MCF 10A (cell line): Measurements from ENCODE around the gene KIF6. TPM values are rescaled to one million over a fixed set of nuclear protein-coding genes. Genes with fewer than 3 reads are reported as not detected.

Experiments
- BruUV-seq: library from RNA; stranded (reverse); fragments of 400-500 nt; replicated peaks from 2 replicates; lab custom pipeline; 2021; lab: Mats Ljungman, UMichigan
- CTCF ChIA-PET: fragments of 300-600 bp; sonication (Branson Sonifier 250); formaldehyde crosslinking; extraction: SDS; loops from one replicate; lab custom pipeline; 2021; ENCODE audit warnings: antibody characterized with exemption, inconsistent platforms; lab: Yijun Ruan, JAX
- POLR2A ChIA-PET: fragments of 300-600, 350-650 bp; sonication (Branson Sonifier 250); formaldehyde crosslinking; extraction: SDS; loops from one replicate; lab custom pipeline; 2020; ENCODE audit warnings: antibody characterized with exemption, inconsistent platforms; lab: Yijun Ruan, JAX
- DNase-seq: peaks from one replicate; pipeline ENCODE4 v3.0.0-alpha.2; 2018; ENCODE audit not compliant: unreplicated experiment
- H3K27ac Mint-ChIP-seq: one replicate; pipeline ENCODE4 v1.8.0; 2022; ENCODE audit warnings: mild to moderate bottlenecking, low read depth, mixed read lengths; ENCODE audit not compliant: unreplicated experiment
- H3K27me3 Mint-ChIP-seq: one replicate; pipeline ENCODE4 v1.8.0; 2022; ENCODE audit warnings: mixed read lengths; ENCODE audit not compliant: insufficient read depth, unreplicated experiment
- H3K36me3 Mint-ChIP-seq: one replicate; pipeline ENCODE4 v1.8.0; 2022; ENCODE audit warnings: mild to moderate bottlenecking, moderate library complexity, mixed read lengths; ENCODE audit not compliant: insufficient read depth, unreplicated experiment
- H3K4me1 Mint-ChIP-seq: one replicate; pipeline ENCODE4 v1.8.0; 2022; ENCODE audit warnings: mixed read lengths; ENCODE audit not compliant: insufficient read depth, unreplicated experiment
- H3K4me3 Mint-ChIP-seq: one replicate; pipeline ENCODE4 v1.8.0; 2022; ENCODE audit warnings: mild to moderate bottlenecking, moderate library complexity, mixed read lengths; ENCODE audit not compliant: unreplicated experiment
- H3K9me3 Mint-ChIP-seq: one replicate; pipeline ENCODE4 v1.8.0; 2022; ENCODE audit warnings: mixed read lengths; ENCODE audit not compliant: unreplicated experiment
- CTCF ChIP-seq: fragments of 200-600 bp; IDR thresholded peaks from one replicate; pipeline ENCODE4 v1.8.0; 2022; ENCODE audit warnings: antibody characterized with exemption, mild to moderate bottlenecking; ENCODE audit not compliant: unreplicated experiment
- intact Hi-C: fragments of 100-400 bp; cut with micrococcal nuclease; formaldehyde crosslinking; loops from 2 replicates; pipeline ENCODE4 v1.14.1; 2022
- total RNA-seq: library from RNA; stranded (reverse); gene quantifications from 2 replicates; pipeline ENCODE4 v1.2.3, GENCODE V29; 2022

The KIF6 gene
- total RNA-seq, 1 experiment from 2014 or later: 0.91 TPM

GRCh38 chr6:39561536-39562266 lies 163.5 kb downstream of the KIF6 start:
- peak; percentile 46 for DNase-seq
- Mint-ChIP-seq H3K4me1 (no peaks in the 10 kb centered on the region), H3K27me3 (no peaks in the 10 kb centered on the region), H3K4me3 (no peak overlapping the region), H3K36me3 (no peaks in the 10 kb centered on the region), H3K9me3 (no peaks in the 10 kb centered on the region), H3K27ac (no peak overlapping the region)
- intact Hi-C loops: no loop called here
- ChIA-PET POLR2A (interaction anchor here (0.6 to 1.1 kb wide), 2 partner anchors 10 to 246 kb away, joined by 3 read pairs; no protein-coding TSS in a partner anchor), CTCF (interaction anchor here (0.6 to 0.7 kb wide), 2 partner anchors 60 to 76 kb away, joined by 3 read pairs; no protein-coding TSS in a partner anchor)
- BruUV-seq: no TSS peak
- TF ChIP-seq CTCF: no peak

- POLR2A ChIA-PET: interaction anchor here (0.6 to 1.1 kb wide), 2 partner anchors 10 to 47 kb away, joined by 3 read pairs; no protein-coding TSS in a partner anchor
- no peak for TF ChIP-seq CTCF
- no peaks in the 10 kb centered on the region for H3K4me1 Mint-ChIP-seq
- no peak for DNase-seq
- H3K36me3 Mint-ChIP-seq: no peaks in the 10 kb centered on the region
- no TSS peak for BruUV-seq
- no peak overlapping the region for H3K4me3 Mint-ChIP-seq
- intact Hi-C loops: no loop called here
- no peaks in the 10 kb centered on the region for H3K27me3 Mint-ChIP-seq
- no peaks in the 10 kb centered on the region for H3K9me3 Mint-ChIP-seq
- no peak overlapping the region for H3K27ac Mint-ChIP-seq
- CTCF ChIA-PET: interaction anchor here (0.7 to 1.2 kb wide), 3 partner anchors 11 to 210 kb away, joined by 3 read pairs; no protein-coding TSS in a partner anchor
These were observed 164.3 kb downstream of the KIF6 start for GRCh38 chr6:39560915-39561314.

- Mint-ChIP-seq H3K36me3 (peaks cover 6% of the 10 kb centered on the region), H3K27ac (no peak overlapping the region), H3K9me3 (no peaks in the 10 kb centered on the region), H3K4me1 (no peaks in the 10 kb centered on the region), H3K27me3 (no peaks in the 10 kb centered on the region), H3K4me3 (no peak overlapping the region)
- ChIA-PET CTCF (interaction anchor here (0.5 kb wide), 1 partner anchor 26 kb away, joined by 3 read pairs; no protein-coding TSS in a partner anchor), POLR2A (no interaction called here)
- no TSS peak for BruUV-seq
- no peak for TF ChIP-seq CTCF
- intact Hi-C loops: no loop called here
- DNase-seq: no peak
These were observed 166.5 kb downstream of the KIF6 start for GRCh38 chr6:39558591-39559190.

- no peaks in the 10 kb centered on the region for H3K27me3 Mint-ChIP-seq
These were observed 167.1 kb downstream of the KIF6 start for GRCh38 chr6:39558079-39558478.

More at GRCh38 chr6:39558079-39558478, 167.1 kb downstream of the KIF6 start:
- ChIA-PET CTCF (no interaction called here), POLR2A (no interaction called here)
- BruUV-seq: no TSS peak
- H3K4me1 Mint-ChIP-seq: no peaks in the 10 kb centered on the region
- no peak overlapping the region for H3K4me3 Mint-ChIP-seq
- H3K9me3 Mint-ChIP-seq: no peaks in the 10 kb centered on the region
- peaks cover 6% of the 10 kb centered on the region for H3K36me3 Mint-ChIP-seq
- no peak for DNase-seq
- TF ChIP-seq CTCF: no peak
- intact Hi-C loops: no loop called here
- no peak overlapping the region for H3K27ac Mint-ChIP-seq
